ENCODE results near the gene MAP3K2. TPM values are rescaled to one million over a fixed set of nuclear protein-coding genes. Genes with fewer than 3 reads are reported as not detected.

MAP3K2 gene
- total and polyA plus RNA-seq, 10 of the 15 experiments (the other 5 are each of a cell fraction or from before 2014, with no cell fraction given): 2.7 to 39.6 (median 16.1) TPM

- no peaks in the 10 kb centered on the region for H3K79me2 ChIP-seq (ENCODE audit: control insufficient read depth, insufficient read depth, low read length)
- H3K27me3 ChIP-seq (replicated peaks in 1 of 2; ENCODE audit: control insufficient read depth in 2 of 2, insufficient read depth in 2 of 2, low read length in 1 of 2): no peaks in the 10 kb centered on the region
- POLR2A ChIA-PET: no interaction called here
- peak overlapping the region; percentile 41 for H3K4me2 ChIP-seq (ENCODE audit: control insufficient read depth, insufficient read depth)
- 8% methylated on average over 2 of the region's 6 CpGs for WGBS (ENCODE audit: insufficient coverage, insufficient replicate concordance, low lambda C conversion rate, missing lambda C conversion rate)
- SMC1A ChIA-PET (ENCODE audit: uncharacterized antibody, unreplicated experiment): no interaction called here
- intact Hi-C loops (cut with micrococcal nuclease; ENCODE audit: unreplicated experiment): no loop called here
- ATAC-seq: peak; percentile 51
- peak overlapping the region; percentile 29; the same call in 1 of the 2 replicates for H2AFZ ChIP-seq (ENCODE audit: control insufficient read depth, low read depth, low read length)
- in situ Hi-C loops (cut with MboI): no loop called here
- no TSS peak for BruUV-seq (replicated peaks)
- H3K9me3 ChIP-seq (replicated peaks; ENCODE audit: control insufficient read depth, insufficient read depth, low read length): no peaks in the 10 kb centered on the region
- peaks cover 19% of the 10 kb centered on the region for H3K4me1 ChIP-seq (ENCODE audit: control insufficient read depth, insufficient read depth, low read length)
- CTCF ChIA-PET: interaction anchor here (0.8 kb wide), 1 partner anchor 72 kb away, joined by 4 read pairs; no protein-coding TSS in a partner anchor
- no peak overlapping the region for H3K9ac ChIP-seq (ENCODE audit: control insufficient read depth, insufficient read depth, low read length)
- H3K4me3 ChIP-seq: 0 out of 2 replicates have a peak overlapping the region, but pooled peaks have one; percentile 48
- H3K36me3 ChIP-seq (ENCODE audit: control insufficient read depth in 2 of 2, insufficient read depth in 2 of 2, low read length in 1 of 2): no peaks in the 10 kb centered on the region
- no peak for DNase-seq (ENCODE audit: low read depth, low spot score)
- no peak overlapping the region for H3K27ac ChIP-seq (ENCODE audit: control insufficient read depth, insufficient read depth)
- RAD21 ChIA-PET (ENCODE audit: unreplicated experiment): no interaction called here
- no peak for TF ChIP-seq SIX5 (IDR thresholded peaks at IDR 0.05; ENCODE audit: low read depth, low read length, severe bottlenecking)
- TF ChIP-seq PRDM15 (CRISPR knock-in tag; IDR thresholded peaks at IDR 0.05): no peak
- TF ChIP-seq SREBF1 (IDR thresholded peaks at IDR 0.05; ENCODE audit: low read length): no peak
- no peak for TF ChIP-seq PAX5 (IDR thresholded peaks at IDR 0.05; ENCODE audit: borderline replicate concordance, low read depth, low read length)
- TF ChIP-seq SREBF2 (IDR thresholded peaks at IDR 0.05; ENCODE audit: low read length): no peak
- no peak for TF ChIP-seq ASH2L (IDR thresholded peaks at IDR 0.05; ENCODE audit: borderline replicate concordance, low read depth)
- no peak for TF ChIP-seq RUNX3 (IDR thresholded peaks at IDR 0.05; ENCODE audit: low read length)
- no peak for TF ChIP-seq RELB (IDR thresholded peaks at IDR 0.05; ENCODE audit: low read depth)
- no peak for TF ChIP-seq IKZF2 (IDR thresholded peaks at IDR 0.05)
- no peak for TF ChIP-seq STAT1 (conservative IDR thresholded peaks at IDR 0.05)
- H4K20me1 ChIP-seq (ENCODE audit: control insufficient read depth, insufficient read depth): no peaks in the 10 kb centered on the region
- FAIRE-seq: no peak
Observed at GRCh38 chr2:127407661-127408003, 19.9 kb upstream of the MAP3K2 start.
